NOMO-1 treated with DMSO at 0.1 percent for 48 hours (cell line): ENCODE measurements around the gene CDH4.

Source experiments
- DNase-seq: peaks from one replicate; lab custom pipeline; 2025; ENCODE audit not compliant: unreplicated experiment; lab: John Stamatoyannopoulos, UW

The CDH4 gene

DNA sequence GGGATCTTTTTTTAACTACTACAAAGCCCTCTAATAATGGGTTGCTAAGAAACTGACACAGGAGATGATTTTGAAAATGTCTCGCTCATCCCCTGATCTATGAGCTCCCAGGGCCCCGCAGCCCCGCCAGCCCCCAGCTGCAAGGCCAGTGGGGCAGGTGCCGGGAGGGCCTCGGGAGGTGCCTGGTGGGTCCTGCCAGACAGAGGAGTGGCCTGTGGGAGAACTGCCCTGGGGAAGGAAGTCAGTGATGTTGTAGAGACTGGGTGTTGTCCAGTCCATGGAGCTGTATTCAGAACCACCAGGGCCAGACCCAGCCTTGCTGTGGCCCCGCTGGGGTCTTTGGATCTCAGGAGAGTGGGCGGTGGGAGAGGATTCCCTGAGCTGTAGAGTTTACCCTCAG lies 554.9 kb downstream of the CDH4 start:
- no peak for DNase-seq

- DNase-seq: no peak
These were observed 555.6 kb downstream of the CDH4 start for GRCh38 chr20:61807471-61808160.

DNA sequence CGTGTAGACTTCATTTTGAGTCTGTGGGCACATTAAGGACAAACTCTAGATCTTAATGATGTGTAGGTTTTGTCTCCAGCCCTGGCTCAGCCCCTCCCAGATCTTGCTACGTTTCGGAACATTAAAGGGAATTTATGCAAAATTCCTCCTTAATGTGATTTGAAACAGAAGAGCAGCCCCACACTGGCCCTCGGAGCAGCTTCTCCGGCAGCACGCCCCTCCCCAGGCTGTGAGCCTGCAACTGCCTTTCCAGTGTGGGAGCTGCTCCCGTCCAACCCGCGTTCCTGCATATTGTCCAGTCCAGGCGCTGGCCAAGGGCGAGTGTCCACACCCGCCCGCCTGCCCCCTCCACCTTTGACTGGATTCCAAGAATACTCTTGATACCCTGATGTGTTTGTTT lies 556.4 kb downstream of the CDH4 start:
- DNase-seq: no peak

DNA sequence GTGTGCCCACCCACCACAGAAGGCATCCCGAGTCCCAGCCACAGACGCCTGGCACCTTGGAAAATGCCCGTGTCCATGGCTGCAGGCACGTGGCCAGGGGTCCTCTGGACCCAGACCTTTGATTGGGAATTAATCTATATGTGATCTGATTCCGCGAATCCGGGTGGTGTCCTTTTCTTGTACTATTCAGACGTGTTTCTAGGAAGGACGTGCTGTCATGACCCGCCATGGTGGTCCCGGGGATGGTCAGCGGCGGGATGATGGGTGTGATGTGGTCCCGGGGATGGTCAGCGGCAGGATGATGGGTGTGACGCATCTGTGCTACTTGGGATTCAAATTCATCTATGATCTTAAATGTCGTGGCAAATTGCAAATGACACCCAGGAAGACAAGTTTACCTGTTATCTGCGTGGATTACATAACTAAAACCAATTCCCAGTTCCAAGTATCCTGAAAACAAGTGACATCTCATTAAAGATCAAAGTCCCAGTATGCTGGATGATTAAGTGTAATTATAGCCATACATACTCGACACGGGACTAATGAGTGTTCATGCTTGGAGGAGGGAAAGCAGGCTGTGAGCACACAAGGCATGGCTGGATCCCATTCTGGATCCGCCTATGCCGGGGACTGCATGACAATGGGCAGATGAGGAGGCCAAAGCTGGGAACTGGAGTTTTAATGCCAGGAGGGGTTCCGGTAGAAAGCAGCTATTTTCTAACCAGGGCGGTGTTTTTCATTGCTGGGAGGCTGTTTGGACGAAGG lies 557.1 kb downstream of the CDH4 start:
- DNase-seq: no peak

GRCh38 chr20:61810066-61810737 lies 558.1 kb downstream of the CDH4 start:
- no peak for DNase-seq

- no peak for DNase-seq
These were observed 558.7 kb downstream of the CDH4 start for GRCh38 chr20:61810738-61811135.

DNA sequence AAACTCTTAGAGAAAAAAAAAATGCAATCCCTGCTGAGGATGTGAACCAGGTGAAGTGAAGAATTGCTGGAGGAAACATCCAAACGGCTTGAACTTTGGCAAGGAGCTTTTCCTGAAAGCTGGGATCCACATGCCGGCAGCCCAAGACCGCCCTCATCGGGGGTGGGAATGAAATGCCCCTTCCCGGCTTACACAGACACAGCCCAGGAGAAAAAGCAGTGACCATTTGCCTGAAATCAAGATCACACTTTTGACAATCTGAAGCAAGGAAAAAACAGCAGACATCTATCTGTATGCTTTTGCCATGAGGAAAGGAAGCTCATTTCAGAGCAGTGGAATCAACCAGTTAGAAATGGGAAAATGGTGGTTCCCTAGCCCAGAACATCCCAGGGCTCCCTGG lies 559.1 kb downstream of the CDH4 start:
- DNase-seq: no peak

DNA sequence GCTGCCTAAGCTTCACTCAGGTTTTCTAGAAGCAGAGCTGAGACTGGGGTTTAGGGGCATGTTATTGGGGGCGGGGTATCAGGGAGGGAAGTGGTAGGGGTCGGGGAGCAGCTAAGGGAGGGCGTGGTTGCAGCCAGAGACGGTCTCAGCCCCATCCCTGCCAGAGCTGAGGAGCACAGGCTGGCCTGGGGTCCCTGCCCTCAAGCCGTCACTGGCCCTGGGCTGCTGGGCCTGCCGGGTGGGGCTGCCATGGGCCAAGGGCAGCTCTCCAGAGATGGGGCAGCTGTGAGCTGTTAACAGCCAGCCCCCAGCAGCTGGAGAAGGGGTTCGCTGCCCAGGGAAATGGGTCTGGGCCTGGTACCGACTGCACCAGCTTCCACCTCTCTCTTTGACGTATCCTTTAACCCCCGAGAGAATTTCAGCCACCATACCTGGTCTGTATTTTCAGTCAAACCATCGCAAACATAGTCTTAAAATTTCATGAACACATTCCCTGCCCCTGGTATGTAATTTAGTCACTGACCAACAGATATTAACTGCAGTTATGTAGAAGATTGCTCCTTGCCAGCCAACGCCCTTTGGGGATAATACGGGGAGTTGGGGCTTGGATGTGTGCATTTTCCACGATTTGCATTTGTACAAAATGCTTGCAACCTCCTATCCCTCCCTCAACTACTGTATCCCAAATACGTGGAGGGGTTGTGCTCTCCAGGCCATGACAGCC lies 560.2 kb downstream of the CDH4 start:
- DNase-seq: no peak

- DNase-seq: no peak
These were observed 560.9 kb downstream of the CDH4 start for GRCh38 chr20:61812845-61813485.

DNA sequence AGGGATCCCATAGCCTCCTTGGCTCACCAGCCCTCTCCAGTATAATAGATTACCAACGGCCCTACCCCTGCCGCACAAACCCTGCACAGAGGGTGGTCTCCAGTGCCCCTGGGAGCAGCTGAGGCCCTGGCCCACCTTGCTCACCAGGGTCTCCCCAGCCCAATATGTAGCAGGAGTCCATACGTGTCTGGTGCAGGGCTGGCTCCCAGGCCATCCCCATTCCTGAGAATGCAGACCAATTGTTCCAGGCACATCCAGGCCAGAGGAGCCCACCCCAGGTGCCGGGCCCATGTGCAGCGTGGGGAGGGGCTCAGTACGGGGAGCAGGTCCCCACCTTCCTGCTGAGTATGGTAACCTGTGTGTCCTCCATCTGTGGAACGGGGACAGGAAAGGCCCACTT lies 561.7 kb downstream of the CDH4 start:
- no peak for DNase-seq

GRCh38 chr20:61814244-61814643 lies 562.2 kb downstream of the CDH4 start:
- DNase-seq: no peak

DNA sequence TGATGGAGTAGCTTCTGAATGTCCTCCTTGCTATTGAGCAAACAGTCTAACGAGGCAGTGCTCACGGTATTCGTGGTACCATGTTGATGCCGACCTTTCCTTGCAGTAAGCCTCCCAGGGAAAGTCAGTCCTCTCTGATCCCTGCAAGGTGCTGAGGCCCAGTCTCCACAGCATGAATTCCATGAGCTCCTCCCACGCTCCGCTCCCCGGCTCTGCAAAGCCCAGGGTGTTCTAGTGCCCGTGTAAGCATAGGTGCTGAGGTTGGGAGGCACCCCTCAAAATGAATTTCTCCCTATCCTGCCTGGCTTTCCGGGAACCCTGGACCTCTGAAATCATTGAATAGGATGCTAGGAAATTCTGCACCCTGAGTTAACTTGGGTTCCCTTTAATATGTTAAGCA lies 562.7 kb downstream of the CDH4 start:
- DNase-seq: no peak

DNA sequence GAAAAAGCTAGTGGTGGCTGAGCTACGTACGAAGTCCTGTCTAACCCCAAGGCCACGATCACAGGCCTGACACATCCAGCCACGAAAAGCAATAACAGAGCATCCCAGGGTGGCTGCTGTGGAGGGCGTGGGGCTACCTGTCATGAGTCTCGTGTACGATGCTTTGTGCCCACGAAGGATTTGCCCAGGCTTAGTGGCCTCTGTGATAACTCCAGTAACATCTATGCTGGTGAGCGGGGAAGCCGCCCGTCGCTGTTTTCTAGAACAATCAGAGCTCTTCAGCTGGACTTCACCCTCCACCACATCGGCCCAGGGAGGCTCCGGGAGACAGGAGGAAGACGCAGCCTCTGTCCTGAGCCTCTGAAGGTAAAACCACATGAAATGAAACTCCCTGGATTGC lies 563.1 kb downstream of the CDH4 start:
- DNase-seq: no peak

DNA sequence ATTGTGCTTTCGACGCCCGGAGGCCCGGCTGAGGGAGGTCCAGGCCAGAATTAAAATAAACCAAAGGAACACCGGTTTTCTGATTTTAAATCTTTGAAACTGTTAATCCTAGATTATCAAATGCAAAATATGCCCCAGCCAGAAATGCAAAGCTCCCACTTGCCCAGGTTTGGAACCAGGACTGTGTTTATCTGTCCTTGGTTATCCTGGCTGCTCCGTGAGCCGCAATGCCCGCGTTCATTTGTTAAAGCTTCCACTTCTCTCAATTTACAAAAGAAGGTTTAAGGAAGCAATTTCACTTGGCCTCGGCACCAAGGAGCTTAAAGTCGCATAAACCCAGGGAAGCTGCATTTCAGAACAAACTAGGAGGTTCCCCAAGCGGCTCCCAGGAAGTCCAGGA lies 563.6 kb downstream of the CDH4 start:
- DNase-seq: no peak

- no peak for DNase-seq
These were observed 564.8 kb downstream of the CDH4 start for GRCh38 chr20:61816606-61817460.

DNA sequence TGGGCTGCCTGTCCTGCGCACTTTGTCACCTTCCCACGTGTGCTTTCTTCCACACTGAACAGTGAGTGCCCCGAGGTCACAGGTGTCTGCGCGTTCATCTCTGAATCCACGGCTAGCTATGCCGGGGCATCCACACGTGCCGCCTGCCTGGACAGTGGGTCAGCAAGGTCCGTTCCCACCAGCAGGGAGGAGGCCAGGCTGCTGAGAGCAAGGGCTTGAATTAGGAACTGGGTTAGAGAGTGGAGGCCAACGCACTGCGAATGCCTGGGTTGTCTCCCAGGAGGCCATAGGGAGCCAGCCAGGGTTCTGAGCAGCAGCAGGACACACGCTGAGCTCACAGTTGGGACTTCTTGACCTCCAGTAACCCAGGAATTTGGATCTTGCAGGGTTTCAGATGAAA lies 565.5 kb downstream of the CDH4 start:
- DNase-seq: no peak

- no peak for DNase-seq
These were observed 566.9 kb downstream of the CDH4 start for GRCh38 chr20:61818746-61819573.

DNA sequence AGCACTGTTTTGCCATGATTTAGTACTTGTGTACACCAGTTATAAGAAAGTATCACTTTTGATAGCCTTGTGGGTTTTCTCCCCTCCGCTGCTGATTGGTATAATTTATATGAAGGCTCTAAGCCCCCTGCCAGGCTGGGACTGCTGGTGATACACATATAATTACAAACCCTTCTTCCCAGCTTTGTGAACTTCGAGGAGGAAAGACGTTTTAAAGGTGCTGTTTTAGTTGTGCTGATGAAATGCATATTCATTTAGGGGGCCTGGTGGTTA lies 567.4 kb downstream of the CDH4 start:
- no peak for DNase-seq
